ENCODE measurements around the gene C14orf180. TPM values are rescaled to one million over a fixed set of nuclear protein-coding genes. Genes with fewer than 3 reads are reported as not detected.

Gene C14orf180
- total RNA-seq, 1 donor from 2014 or later: not detected

DNA sequence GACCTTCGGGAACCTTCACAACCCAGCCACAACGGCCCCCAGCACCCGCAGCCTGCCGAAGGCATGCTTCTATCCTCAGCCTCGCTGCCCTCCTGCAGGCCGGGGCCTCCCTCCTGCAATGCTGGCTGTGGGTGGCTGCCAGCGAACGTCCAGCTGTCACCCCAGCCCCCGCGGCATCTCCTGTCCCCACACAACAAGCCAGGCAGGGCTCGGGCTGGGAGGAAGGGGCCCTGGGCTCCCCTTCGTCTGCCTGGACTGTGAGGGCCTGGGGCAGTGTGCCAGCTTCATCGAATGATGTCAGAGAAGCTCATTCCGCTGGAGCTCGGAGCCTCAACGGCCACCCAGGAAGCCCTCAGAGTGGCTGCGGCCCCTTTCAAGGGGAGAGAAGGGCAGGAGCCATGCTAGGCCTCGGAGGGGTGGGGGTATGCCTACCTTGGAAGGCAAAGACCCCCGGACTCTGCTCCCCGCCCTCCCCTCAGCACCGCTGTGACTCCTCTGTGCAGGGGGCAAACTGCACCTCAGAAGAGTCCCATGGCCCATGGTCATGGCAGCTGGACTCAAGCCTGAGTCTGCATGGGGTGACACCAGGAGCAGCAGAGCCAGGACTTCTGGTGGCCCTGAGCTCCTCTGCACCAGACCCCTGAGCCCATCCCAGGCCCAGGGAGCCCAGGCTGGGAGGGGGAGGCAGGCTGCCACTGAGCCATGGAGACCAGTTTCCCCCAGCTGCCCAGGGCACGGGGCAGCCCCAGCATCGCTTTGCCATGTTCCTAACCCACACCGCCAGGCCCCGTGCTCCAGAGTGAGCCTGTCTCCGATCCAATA is 24.7 kb upstream of the C14orf180 start:
- Histone ChIP-seq H3K9ac (ENCODE audit: low read length) (no peak overlapping the region), H3K27me3 (ENCODE audit: insufficient read depth, low read length) (no peaks in the 10 kb centered on the region), H3K79me2 (ENCODE audit: insufficient read depth, low read length) (no peaks in the 10 kb centered on the region), H3K4me1 (ENCODE audit: insufficient read depth, low read length) (no peaks in the 10 kb centered on the region), H3K9me3 (ENCODE audit: insufficient read depth, low read depth, low read length) (no peaks in the 10 kb centered on the region), H2AFZ (ENCODE audit: low read depth, low read length) (no peak overlapping the region), H4K20me1 (ENCODE audit: insufficient read depth, low read length) (no peaks in the 10 kb centered on the region), H3K27ac (ENCODE audit: low read depth, low read length) (no peak overlapping the region), H3K36me3 (ENCODE audit: insufficient read depth, low read length) (no peaks in the 10 kb centered on the region), H3K4me3 (ENCODE audit: insufficient read depth, low read depth, low read length) (no peak overlapping the region), H3K4me2 (ENCODE audit: low read length) (no peak overlapping the region)
- Mint-ChIP-seq H3K4me1 (ENCODE audit: low read depth, unreplicated experiment) (no peaks in the 10 kb centered on the region), H3K27ac (ENCODE audit: unreplicated experiment) (no peak overlapping the region), H3K9me3 (ENCODE audit: unreplicated experiment) (no peaks in the 10 kb centered on the region), H3K27me3 (ENCODE audit: low read depth, unreplicated experiment) (peaks cover 35% of the 10 kb centered on the region), H3K36me3 (ENCODE audit: low read depth, unreplicated experiment) (no peaks in the 10 kb centered on the region), H3K4me3 (ENCODE audit: unreplicated experiment) (no peak overlapping the region)
- TF ChIP-seq, protein P1, sequence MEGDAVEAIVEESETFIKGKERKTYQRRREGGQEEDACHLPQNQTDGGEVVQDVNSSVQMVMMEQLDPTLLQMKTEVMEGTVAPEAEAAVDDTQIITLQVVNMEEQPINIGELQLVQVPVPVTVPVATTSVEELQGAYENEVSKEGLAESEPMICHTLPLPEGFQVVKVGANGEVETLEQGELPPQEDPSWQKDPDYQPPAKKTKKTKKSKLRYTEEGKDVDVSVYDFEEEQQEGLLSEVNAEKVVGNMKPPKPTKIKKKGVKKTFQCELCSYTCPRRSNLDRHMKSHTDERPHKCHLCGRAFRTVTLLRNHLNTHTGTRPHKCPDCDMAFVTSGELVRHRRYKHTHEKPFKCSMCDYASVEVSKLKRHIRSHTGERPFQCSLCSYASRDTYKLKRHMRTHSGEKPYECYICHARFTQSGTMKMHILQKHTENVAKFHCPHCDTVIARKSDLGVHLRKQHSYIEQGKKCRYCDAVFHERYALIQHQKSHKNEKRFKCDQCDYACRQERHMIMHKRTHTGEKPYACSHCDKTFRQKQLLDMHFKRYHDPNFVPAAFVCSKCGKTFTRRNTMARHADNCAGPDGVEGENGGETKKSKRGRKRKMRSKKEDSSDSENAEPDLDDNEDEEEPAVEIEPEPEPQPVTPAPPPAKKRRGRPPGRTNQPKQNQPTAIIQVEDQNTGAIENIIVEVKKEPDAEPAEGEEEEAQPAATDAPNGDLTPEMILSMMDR (IDR thresholded peaks at IDR 0.05; ENCODE audit: insufficient read depth, low read depth, low read length): no peak
- TF ChIP-seq EZH2 (IDR thresholded peaks at IDR 0.05; ENCODE audit: insufficient read depth, low read length): no peak
- FAIRE-seq (no peak), DNase-seq (ENCODE audit: low read depth) (no peak)

DNA sequence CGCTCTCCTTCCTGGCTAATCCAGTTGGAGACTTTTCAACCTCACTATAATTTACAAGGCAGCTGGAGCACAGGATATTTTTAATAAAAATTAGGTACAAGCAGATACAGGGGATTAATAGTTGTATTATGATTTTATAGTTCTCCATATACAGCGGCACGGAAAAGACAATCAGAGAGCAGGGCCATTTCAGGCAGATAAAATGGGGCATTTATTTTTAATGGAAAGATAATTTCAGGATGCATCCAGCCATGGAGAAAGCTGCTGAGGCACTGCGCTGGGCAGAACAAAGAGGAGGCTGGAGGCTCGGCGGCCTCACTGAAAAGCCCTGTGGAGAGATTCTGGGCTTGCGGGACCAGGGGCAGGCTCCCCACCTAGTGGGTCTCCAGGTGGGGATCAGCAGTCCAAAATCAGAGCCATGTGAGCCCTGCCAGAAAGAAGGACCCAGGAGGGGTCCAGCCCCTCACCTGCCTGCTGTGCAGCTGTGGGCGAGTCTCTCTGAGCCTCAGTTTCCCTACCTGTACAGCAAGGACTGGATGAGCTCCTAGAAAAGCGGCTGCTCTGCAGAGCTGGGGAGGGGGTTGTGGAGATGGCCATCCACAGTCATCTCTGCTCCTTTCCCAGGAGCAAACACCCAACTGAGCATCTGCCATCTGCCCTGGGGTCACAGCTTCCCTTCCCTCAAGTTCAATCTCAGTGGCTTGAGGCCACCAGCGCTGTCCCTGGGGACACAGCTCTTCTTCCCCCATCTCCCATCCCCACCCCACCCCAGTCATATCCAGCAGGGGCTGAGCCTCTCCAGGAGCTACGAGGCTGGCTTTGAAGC is 23.9 kb upstream of the C14orf180 start:
- H3K36me3 Mint-ChIP-seq (ENCODE audit: low read depth, unreplicated experiment): no peaks in the 10 kb centered on the region
- H3K27ac Mint-ChIP-seq (ENCODE audit: unreplicated experiment): no peak overlapping the region
- Histone ChIP-seq H3K79me2 (ENCODE audit: insufficient read depth, low read length) (no peaks in the 10 kb centered on the region), H3K4me1 (ENCODE audit: insufficient read depth, low read length) (no peaks in the 10 kb centered on the region), H3K9ac (ENCODE audit: low read length) (no peak overlapping the region), H3K9me3 (ENCODE audit: insufficient read depth, low read depth, low read length) (no peaks in the 10 kb centered on the region), H3K36me3 (ENCODE audit: insufficient read depth, low read length) (no peaks in the 10 kb centered on the region), H3K4me2 (ENCODE audit: low read length) (no peak overlapping the region), H2AFZ (ENCODE audit: low read depth, low read length) (no peak overlapping the region), H4K20me1 (ENCODE audit: insufficient read depth, low read length) (no peaks in the 10 kb centered on the region), H3K27ac (ENCODE audit: low read depth, low read length) (no peak overlapping the region), H3K4me3 (ENCODE audit: insufficient read depth, low read depth, low read length) (no peak overlapping the region), H3K27me3 (ENCODE audit: insufficient read depth, low read length) (no peaks in the 10 kb centered on the region)
- DNase-seq (ENCODE audit: low read depth) (no peak), FAIRE-seq (no peak)
- no peaks in the 10 kb centered on the region for H3K4me1 Mint-ChIP-seq (ENCODE audit: low read depth, unreplicated experiment)
- TF ChIP-seq, protein P1 (IDR thresholded peaks at IDR 0.05; ENCODE audit: insufficient read depth, low read depth, low read length): no peak
- TF ChIP-seq EZH2 (IDR thresholded peaks at IDR 0.05; ENCODE audit: insufficient read depth, low read length): no peak
- H3K9me3 Mint-ChIP-seq (ENCODE audit: unreplicated experiment): no peaks in the 10 kb centered on the region
- H3K27me3 Mint-ChIP-seq (ENCODE audit: low read depth, unreplicated experiment): peaks cover 37% of the 10 kb centered on the region
- H3K4me3 Mint-ChIP-seq (ENCODE audit: unreplicated experiment): no peak overlapping the region

Measured in astrocyte (in vitro differentiated cells and primary cell).